Astrocyte (in vitro differentiated cells and primary cell): ENCODE measurements around the gene APLNR.

Experiments used
- EZH2 ChIP-seq: IDR thresholded peaks from 2 replicates; pipeline ENCODE4 v1.6.1; 2012; ENCODE audit warnings: mild to moderate bottlenecking, low read length, inconsistent platforms; ENCODE audit not compliant: insufficient read depth
- TF ChIP-seq, protein P1 (sequence below): IDR thresholded peaks from 2 replicates; pipeline ENCODE4 v1.5.1; 2011; ENCODE audit warnings: low read depth, mild to moderate bottlenecking, inconsistent platforms, low read length, moderate library complexity; ENCODE audit not compliant: insufficient read depth

DNA sequence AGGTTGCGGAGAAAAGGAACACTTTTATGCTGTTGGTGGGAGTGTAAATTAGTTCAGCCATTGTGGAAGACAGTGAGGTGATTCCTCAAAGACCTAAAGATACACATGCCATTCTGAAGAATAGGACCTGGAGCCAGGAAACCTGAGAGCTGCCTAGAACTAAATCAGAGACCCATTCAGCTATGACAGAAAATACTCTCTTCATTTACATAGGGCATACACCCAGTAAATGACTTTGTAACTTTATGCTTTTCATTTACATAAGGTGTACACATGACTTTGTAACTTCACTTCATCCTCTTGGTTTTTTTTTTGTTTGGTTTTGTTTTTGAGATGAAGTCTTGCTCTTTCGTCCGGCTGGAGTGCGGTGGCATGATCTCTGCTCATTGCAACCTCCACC is 25.1 kb upstream of the APLNR start:
- TF ChIP-seq, protein P1, sequence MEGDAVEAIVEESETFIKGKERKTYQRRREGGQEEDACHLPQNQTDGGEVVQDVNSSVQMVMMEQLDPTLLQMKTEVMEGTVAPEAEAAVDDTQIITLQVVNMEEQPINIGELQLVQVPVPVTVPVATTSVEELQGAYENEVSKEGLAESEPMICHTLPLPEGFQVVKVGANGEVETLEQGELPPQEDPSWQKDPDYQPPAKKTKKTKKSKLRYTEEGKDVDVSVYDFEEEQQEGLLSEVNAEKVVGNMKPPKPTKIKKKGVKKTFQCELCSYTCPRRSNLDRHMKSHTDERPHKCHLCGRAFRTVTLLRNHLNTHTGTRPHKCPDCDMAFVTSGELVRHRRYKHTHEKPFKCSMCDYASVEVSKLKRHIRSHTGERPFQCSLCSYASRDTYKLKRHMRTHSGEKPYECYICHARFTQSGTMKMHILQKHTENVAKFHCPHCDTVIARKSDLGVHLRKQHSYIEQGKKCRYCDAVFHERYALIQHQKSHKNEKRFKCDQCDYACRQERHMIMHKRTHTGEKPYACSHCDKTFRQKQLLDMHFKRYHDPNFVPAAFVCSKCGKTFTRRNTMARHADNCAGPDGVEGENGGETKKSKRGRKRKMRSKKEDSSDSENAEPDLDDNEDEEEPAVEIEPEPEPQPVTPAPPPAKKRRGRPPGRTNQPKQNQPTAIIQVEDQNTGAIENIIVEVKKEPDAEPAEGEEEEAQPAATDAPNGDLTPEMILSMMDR = no peak
- no peak for TF ChIP-seq EZH2
